Activated naive CD4-positive, alpha-beta T cell treated with anti-CD3 and anti-CD28 coated beads, Interleukin-2, amount 10 ng/mL, durations not matched to agents 7 days and 5 days (primary cell): ENCODE measurements around the gene SEMA4A.
"Not testable (repeated sequence)": the region's sequence is repeated elsewhere in the genome, so short reads cannot be mapped to it uniquely, and the experiment has no call there.

Source experiments
- CTCF ChIA-PET: fragments of 350-600 bp; sonication (Branson Sonifier 250); formaldehyde crosslinking; loops from one replicate; lab custom pipeline; 2021; ENCODE audit warnings: antibody characterized with exemption; lab: Charles Lee
- DNase-seq: peaks from one replicate; pipeline ENCODE4 v3.0.0-alpha.2; 2020
- H3K27ac Mint-ChIP-seq: one replicate; pipeline ENCODE4 v1.8.0; 2021; ENCODE audit warnings: mild to moderate bottlenecking, moderate library complexity, mixed read lengths
- H3K27me3 Mint-ChIP-seq: one replicate; pipeline ENCODE4 v1.8.0; 2021; ENCODE audit warnings: mild to moderate bottlenecking, mixed read lengths
- H3K36me3 Mint-ChIP-seq: one replicate; pipeline ENCODE4 v1.8.0; 2021; ENCODE audit warnings: mixed read lengths
- H3K4me1 Mint-ChIP-seq: one replicate; pipeline ENCODE4 v1.8.0; 2021; ENCODE audit warnings: mixed read lengths
- H3K4me3 Mint-ChIP-seq: one replicate; pipeline ENCODE4 v1.8.0; 2021; ENCODE audit warnings: mild to moderate bottlenecking, moderate library complexity, mixed read lengths
- H3K9me3 Mint-ChIP-seq: one replicate; pipeline ENCODE4 v1.8.0; 2021; ENCODE audit warnings: mixed read lengths

SEMA4A gene

GRCh38 chr1:156123356-156124196 is 29.8 kb upstream of the SEMA4A start:
- H3K4me3 Mint-ChIP-seq: no peak overlapping the region
- no peaks in the 10 kb centered on the region for H3K9me3 Mint-ChIP-seq
- peak; percentile 32 for DNase-seq
- no peaks in the 10 kb centered on the region for H3K36me3 Mint-ChIP-seq
- peaks cover 78% of the 10 kb centered on the region for H3K27me3 Mint-ChIP-seq
- peaks cover 65% of the 10 kb centered on the region for H3K4me1 Mint-ChIP-seq
- CTCF ChIA-PET: interaction anchor here (1.0 to 2.8 kb wide), 4 partner anchors 12 to 32 kb away, joined by 3 to 17 read pairs (median 5); no protein-coding TSS in a partner anchor
- H3K27ac Mint-ChIP-seq: no peak overlapping the region

- CTCF ChIA-PET: interaction anchor here (2.0 to 13.8 kb wide), 3 partner anchors 9 to 30 kb away, joined by 7 to 668 read pairs (median 17); no protein-coding TSS in a partner anchor
- peak; percentile 31 for DNase-seq
- Mint-ChIP-seq H3K4me1 (peaks cover 76% of the 10 kb centered on the region), H3K27me3 (peaks cover 82% of the 10 kb centered on the region), H3K27ac (peak overlapping the region; percentile 69), H3K36me3 (no peaks in the 10 kb centered on the region), H3K9me3 (no peaks in the 10 kb centered on the region), H3K4me3 (no peak overlapping the region)
Measured at GRCh38 chr1:156124557-156125483, 28.6 kb upstream of the SEMA4A start.

GRCh38 chr1:156125544-156125943 is 27.8 kb upstream of the SEMA4A start:
- CTCF ChIA-PET: interaction anchor here (1.1 to 13.8 kb wide), 3 partner anchors 10 to 31 kb away, joined by 4 to 668 read pairs (median 7); no protein-coding TSS in a partner anchor
- not testable (repeated sequence) for H3K9me3 Mint-ChIP-seq, H3K4me3 Mint-ChIP-seq, H3K27ac Mint-ChIP-seq, H3K36me3 Mint-ChIP-seq, DNase-seq
- Mint-ChIP-seq H3K27me3 (peaks cover 82% of the 10 kb centered on the region), H3K4me1 (peaks cover 77% of the 10 kb centered on the region)

GRCh38 chr1:156126043-156126629 is 27.2 kb upstream of the SEMA4A start:
- no peaks in the 10 kb centered on the region for H3K36me3 Mint-ChIP-seq
- no peaks in the 10 kb centered on the region for H3K9me3 Mint-ChIP-seq
- H3K27me3 Mint-ChIP-seq: peaks cover 78% of the 10 kb centered on the region
- DNase-seq: peak; percentile 62
- no peak overlapping the region for H3K27ac Mint-ChIP-seq
- H3K4me3 Mint-ChIP-seq: no peak overlapping the region
- CTCF ChIA-PET: interaction anchor here (1.1 to 13.8 kb wide), 4 partner anchors 7 to 31 kb away, joined by 4 to 668 read pairs (median 6); no protein-coding TSS in a partner anchor
- H3K4me1 Mint-ChIP-seq: peaks cover 77% of the 10 kb centered on the region

GRCh38 chr1:156126630-156127534 is 26.5 kb upstream of the SEMA4A start:
- H3K27me3 Mint-ChIP-seq: peaks cover 71% of the 10 kb centered on the region
- peak overlapping the region; percentile 65 for H3K27ac Mint-ChIP-seq
- H3K4me1 Mint-ChIP-seq: peaks cover 77% of the 10 kb centered on the region
- H3K36me3 Mint-ChIP-seq: no peaks in the 10 kb centered on the region
- CTCF ChIA-PET: interaction anchor here (0.5 to 13.8 kb wide), 7 partner anchors 8 to 122 kb away, joined by 3 to 668 read pairs (median 4); no protein-coding TSS in a partner anchor
- peak overlapping the region; percentile 0 for H3K4me3 Mint-ChIP-seq
- H3K9me3 Mint-ChIP-seq: no peaks in the 10 kb centered on the region
- DNase-seq: peak; percentile 88

GRCh38 chr1:156128308-156128653 is 25.1 kb upstream of the SEMA4A start:
- no peak overlapping the region for H3K4me3 Mint-ChIP-seq
- peaks cover 68% of the 10 kb centered on the region for H3K4me1 Mint-ChIP-seq
- CTCF ChIA-PET: interaction anchor here (1.0 to 13.8 kb wide), 11 partner anchors 8 to 191 kb away, joined by 3 to 668 read pairs (median 4); no protein-coding TSS in a partner anchor
- no peaks in the 10 kb centered on the region for H3K9me3 Mint-ChIP-seq
- no peak for DNase-seq
- no peaks in the 10 kb centered on the region for H3K36me3 Mint-ChIP-seq
- no peak overlapping the region for H3K27ac Mint-ChIP-seq
- H3K27me3 Mint-ChIP-seq: peaks cover 60% of the 10 kb centered on the region

- DNase-seq: no peak
Measured at GRCh38 chr1:156128654-156129597, 24.5 kb upstream of the SEMA4A start.

GRCh38 chr1:156129687-156130577 is 23.5 kb upstream of the SEMA4A start:
- peak; percentile 87 for DNase-seq
- CTCF ChIA-PET: interaction anchor here (0.5 to 13.8 kb wide), 19 partner anchors 9 to 360 kb away, joined by 3 to 668 read pairs (median 5); partner anchors contain the start of genes LMNA and MEX3A
- Mint-ChIP-seq H3K36me3 (no peaks in the 10 kb centered on the region), H3K9me3 (no peaks in the 10 kb centered on the region), H3K4me1 (peaks cover 51% of the 10 kb centered on the region), H3K27ac (no peak overlapping the region), H3K27me3 (peaks cover 54% of the 10 kb centered on the region), H3K4me3 (no peak overlapping the region)

More at GRCh38 chr1:156128654-156129597, 24.5 kb upstream of the SEMA4A start:
- no peaks in the 10 kb centered on the region for H3K9me3 Mint-ChIP-seq
- CTCF ChIA-PET: interaction anchor here (0.5 to 13.8 kb wide), 21 partner anchors 8 to 322 kb away, joined by 3 to 668 read pairs (median 5); partner anchors contain the start of genes LMNA and MEX3A
- H3K27me3 Mint-ChIP-seq: peaks cover 57% of the 10 kb centered on the region
- H3K36me3 Mint-ChIP-seq: no peaks in the 10 kb centered on the region
- no peak overlapping the region for H3K4me3 Mint-ChIP-seq
- peaks cover 61% of the 10 kb centered on the region for H3K4me1 Mint-ChIP-seq
- H3K27ac Mint-ChIP-seq: no peak overlapping the region

- no peaks in the 10 kb centered on the region for H3K9me3 Mint-ChIP-seq
- peaks cover 49% of the 10 kb centered on the region for H3K27me3 Mint-ChIP-seq
- H3K36me3 Mint-ChIP-seq: no peaks in the 10 kb centered on the region
- H3K27ac Mint-ChIP-seq: no peak overlapping the region
- H3K4me1 Mint-ChIP-seq: peaks cover 45% of the 10 kb centered on the region
- CTCF ChIA-PET: interaction anchor here (0.9 to 13.8 kb wide), 15 partner anchors 9 to 361 kb away, joined by 3 to 668 read pairs (median 5); partner anchors contain the start of genes LMNA and MEX3A
- DNase-seq: no peak
- no peak overlapping the region for H3K4me3 Mint-ChIP-seq
Measured at GRCh38 chr1:156130578-156130942, 22.8 kb upstream of the SEMA4A start.

- Mint-ChIP-seq H3K36me3 (no peaks in the 10 kb centered on the region), H3K27ac (no peak overlapping the region), H3K9me3 (no peaks in the 10 kb centered on the region), H3K4me3 (no peak overlapping the region), H3K4me1 (peaks cover 5% of the 10 kb centered on the region), H3K27me3 (peaks cover 37% of the 10 kb centered on the region)
- CTCF ChIA-PET: interaction anchor here (0.8 to 13.8 kb wide), 3 partner anchors 11 to 185 kb away, joined by 3 to 668 read pairs (median 6); no protein-coding TSS in a partner anchor
- no peak for DNase-seq
Measured at GRCh38 chr1:156134716-156135435, 18.5 kb upstream of the SEMA4A start.
